ENCODE measurements around the gene OLFM1.
"Not testable (repeated sequence)": the region's sequence is repeated elsewhere in the genome, so short reads cannot be mapped to it uniquely, and the experiment has no call there.

The OLFM1 gene

DNA sequence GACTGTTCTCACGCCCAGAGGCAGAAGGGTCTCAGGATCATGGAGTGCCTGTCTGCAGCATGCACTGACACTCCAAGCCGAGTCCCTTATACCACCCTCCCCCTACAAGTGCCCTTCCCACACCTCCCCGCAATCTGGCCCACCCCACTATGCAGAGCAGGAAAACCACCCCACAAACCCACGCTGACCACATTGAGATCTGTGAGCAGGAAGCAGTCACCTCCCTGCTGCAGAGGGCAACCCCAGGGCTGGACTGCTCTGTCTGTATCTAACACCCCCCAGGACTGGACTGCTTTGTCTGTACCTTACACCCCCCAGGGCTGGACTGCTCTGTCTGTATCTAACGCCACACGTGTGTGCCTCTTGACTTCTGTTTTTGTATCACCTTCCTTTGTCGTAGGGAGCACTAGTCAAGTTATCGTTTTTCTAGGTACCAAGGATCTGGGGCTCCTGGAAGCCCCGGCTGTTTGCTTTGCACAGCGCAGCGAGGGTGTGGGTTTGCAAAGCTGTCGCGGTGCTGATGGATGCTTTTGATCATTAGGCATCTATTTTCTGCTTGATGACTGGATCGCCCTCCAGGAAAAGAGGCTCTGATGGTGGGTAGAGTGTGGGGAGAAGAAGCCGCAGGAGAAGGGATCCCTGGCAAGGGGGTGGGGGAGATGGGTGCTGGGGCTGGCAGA is 21.5 kb downstream of the OLFM1 start:
- no peak for DNase-seq

DNA sequence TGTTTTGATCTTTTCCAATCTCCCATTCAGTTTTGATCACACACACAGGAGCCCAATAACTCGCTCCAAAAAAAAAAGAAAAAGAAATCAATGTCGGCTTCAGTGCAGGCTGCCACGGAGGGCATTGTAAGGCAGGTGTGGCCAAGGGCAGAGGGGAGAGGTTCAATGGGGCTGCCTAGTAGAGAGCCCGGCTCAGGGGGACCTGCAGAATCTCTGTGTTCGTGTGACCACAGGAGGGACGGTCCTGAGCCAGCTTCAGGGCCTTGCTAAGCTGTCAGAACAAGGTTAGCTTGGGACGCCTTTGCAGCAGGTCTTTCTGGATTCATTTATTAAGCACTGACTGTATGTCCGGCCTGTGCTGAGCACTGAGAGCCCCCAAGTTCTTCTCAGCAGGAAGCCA is 22.2 kb downstream of the OLFM1 start:
- DNase-seq = no peak

DNA sequence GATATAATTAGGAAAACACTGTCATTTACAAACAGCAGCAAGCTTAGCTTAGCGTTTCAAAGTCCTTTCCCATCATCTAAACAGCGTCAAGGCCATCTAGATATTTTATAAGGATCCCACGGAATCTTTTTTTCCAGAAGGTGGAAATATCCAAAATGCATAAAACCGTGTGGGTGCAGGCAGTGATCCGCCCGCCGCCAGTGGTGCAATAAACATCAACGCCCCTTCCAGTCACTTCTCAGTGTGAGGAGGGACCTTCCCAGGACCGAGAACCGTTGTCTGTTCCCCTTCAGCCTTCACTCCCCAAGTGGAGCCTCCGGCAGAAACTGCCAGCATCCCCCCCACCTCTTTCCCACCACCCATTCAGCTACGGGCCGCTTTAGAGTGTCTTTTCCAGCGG is 22.9 kb downstream of the OLFM1 start:
- no peak for DNase-seq

DNA sequence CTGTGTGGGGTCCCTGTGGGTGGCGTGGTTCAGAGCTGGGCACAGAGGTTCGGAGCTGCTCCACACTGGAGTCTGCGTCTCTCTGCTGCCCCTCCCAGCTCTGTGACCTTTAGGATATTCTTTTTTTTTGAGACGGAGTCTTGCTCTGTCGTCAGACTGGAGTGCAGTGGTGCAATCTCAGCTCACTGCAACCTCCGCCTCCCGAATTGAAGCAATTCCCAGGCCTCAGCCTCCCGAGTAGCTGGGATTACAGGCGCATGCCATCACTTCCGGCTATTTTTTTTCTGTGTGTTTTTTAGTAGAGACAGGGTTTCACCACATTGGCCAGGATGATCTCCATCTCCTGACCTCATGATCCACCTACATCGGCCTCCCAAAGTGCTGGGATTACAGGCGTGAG is 24.1 kb downstream of the OLFM1 start:
- DNase-seq = not testable (repeated sequence)

DNA sequence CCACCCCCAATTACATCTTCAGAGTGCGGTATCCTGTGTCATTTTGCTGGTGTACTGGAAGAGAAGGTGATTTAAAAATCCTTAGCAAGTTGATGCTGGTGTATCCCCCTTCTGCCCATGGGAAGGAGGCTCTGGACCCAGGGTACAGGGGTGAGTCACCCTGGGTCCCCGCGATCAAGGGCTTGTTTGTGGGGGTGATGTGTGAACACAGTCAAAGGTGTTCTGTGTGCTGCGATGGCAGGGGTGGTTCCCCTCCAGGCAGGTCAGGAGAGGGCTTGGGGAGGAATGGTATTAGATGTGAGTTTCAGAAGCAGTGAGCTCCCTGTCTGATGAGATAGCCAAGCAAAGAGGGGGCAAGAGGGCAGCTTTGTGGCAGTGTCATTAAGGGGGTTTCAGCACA is 28.9 kb downstream of the OLFM1 start:
- no peak for DNase-seq

DNA sequence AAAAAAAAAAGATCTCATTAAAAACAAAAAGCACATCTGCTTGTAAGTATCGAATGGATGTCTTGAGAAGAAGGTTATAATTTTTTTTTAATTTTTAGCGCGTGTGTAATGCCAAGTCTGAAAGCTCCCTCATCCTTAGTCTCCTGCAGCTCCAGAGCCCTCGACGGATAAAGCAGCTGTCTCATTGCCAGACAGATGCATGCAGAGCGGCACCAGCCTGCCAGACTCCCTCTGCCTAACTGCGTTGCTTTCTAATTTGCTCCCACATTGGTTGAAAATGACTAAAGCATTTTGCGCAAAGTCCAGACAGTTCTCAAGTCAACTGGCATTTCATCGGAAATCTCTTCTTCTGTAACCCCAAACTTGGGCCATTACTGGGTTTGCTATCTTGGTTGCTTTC is 29.4 kb downstream of the OLFM1 start:
- DNase-seq = no peak

DNA sequence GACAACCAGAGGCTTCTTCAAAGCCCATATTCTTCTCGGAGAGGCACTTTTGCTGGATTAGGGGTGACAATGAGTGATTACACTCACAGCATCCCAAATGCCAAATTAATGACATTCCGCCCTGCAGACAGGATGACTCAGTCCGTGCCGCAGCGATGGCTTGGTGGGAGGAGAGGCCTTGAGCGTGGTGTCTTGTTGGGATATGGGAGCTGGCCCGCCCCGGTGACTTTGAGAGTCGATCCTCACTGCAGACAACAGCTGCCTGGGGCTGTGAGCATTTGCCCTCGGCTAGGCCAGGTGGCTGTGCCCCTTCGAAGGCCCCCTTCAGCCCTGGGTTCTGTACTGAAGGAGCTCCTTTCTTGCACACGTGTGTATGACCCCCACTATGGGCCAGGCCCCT is 29.8 kb downstream of the OLFM1 start:
- no peak for DNase-seq

DNA sequence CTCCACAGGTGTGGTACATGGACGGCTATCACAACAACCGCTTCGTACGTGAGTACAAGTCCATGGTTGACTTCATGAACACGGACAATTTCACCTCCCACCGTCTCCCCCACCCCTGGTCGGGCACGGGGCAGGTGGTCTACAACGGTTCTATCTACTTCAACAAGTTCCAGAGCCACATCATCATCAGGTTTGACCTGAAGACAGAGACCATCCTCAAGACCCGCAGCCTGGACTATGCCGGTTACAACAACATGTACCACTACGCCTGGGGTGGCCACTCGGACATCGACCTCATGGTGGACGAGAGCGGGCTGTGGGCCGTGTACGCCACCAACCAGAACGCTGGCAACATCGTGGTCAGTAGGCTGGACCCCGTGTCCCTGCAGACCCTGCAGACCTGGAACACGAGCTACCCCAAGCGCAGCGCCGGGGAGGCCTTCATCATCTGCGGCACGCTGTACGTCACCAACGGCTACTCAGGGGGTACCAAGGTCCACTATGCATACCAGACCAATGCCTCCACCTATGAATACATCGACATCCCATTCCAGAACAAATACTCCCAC is 32.1 kb downstream of the OLFM1 start:
- no peak for DNase-seq

DNA sequence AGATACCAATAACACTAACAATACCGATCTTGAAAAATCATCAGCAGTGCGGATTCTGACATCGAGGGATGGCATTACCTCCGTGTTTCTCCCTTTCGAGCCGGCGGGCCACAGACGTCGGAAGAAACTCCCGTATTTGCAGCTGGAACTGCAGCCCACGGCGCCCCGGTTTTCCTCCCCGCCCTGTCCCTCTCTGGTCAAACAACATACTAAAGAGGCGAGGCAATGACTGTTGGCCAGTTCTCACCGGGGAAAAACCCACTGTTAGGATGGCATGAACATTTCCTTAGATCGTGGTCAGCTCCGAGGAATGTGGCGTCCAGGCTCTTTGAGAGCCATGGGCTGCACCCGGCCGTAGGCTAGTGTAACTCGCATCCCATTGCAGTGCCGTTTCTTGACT is 32.8 kb downstream of the OLFM1 start:
- DNase-seq = no peak

DNA sequence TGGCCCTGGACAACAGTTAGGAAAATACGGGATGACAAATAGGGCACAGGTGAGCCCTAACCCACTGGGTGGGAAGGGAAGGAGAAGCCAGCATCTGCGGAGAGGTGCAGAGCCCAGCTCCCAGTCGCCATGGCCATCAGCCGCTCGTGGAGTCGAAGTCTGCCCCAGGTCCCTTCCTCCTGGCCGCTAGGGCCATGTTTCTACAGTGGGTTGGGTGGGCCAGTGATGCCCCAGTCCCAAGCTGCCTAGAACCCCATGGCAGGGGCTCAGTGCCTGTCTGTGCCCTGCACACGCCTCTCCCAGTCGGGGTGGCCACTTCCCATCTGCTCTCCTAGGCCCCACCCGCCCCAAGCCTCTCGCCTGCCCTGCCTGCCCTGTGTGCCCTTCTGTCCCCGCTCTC is 34.8 kb downstream of the OLFM1 start:
- DNase-seq = no peak

DNA sequence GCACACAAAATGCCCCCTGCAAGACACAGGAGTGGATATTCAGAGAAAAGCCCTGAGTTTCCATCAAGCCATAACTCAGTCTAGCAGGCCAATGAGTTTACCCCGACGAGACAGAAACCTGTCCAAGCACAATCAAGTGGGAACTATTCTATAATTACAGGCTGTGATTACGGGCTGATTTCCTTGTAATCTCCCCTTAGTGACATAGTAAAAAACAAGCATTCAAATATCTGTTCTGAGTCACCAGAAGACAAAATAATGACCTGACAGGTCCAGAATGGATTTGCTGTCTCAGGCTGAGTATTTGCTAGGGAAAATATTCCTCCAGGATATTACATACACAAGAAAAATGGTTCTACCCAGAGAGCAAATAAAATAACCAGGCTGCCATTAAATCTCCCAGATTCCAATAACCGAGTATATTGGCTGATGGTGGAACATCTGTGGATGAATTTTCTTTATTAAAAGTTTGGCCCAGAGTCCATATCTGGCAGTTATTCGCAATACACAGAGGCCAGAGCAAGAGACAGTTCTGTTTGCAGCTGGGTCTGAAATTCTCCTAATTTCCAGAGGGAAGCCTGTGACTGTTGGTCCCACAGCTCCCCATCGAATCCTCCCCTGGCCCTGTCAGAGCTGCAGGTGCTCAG is 35.8 kb downstream of the OLFM1 start:
- no peak for DNase-seq

DNA sequence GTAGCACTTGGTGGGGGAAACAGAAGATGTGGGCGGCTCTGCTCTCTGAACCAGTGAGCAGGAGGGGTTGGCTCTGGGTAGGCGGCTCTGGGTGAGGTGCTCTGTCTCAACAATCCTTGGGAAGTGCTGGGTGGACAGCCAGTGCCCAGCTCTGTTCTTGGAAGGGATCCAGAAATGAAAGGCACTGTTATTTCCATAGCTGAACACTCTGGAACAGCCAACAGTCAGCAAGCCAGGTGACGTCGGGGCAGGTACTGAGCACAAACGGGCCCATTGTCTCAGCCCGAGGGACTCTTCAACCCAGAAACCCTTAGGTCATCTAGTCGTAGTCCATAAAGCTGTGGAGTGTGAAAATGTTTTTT is 36.3 kb downstream of the OLFM1 start:
- DNase-seq = no peak

DNA sequence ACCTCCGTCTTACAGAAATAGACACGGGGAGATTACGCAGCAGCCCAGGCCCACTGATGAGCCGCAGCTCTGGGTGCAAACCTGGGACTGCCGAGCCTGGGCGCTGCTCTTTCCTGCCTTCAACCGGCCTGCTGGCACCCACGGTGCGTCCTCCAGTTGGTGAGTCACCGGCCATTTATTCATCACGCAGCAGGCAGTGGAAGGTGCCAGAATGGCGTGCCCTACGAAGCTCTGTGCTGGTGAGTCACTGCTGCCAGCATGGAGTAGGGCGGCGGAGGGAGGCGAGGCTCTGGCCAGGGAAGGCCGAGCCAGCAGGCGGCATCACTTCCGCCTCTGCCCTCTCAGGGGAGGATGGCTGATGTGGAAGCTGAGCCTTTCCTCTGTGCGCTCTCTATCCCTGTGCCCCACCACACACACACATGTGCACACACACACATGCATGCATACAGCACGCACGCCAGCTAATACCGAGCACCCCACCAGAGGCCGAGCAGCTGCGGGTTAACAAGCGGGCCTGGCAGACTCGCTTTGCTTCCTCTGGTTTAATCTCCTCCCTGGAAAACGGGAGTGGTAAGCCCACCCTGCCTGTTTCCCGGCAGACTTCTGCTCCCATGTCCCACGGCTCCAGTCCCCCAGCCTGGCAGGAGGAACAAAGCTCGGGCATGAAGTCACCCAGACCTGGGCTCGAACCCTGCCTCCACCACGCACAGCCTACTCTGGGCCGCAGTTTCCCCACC is 39.2 kb downstream of the OLFM1 start:
- no peak for DNase-seq

DNA sequence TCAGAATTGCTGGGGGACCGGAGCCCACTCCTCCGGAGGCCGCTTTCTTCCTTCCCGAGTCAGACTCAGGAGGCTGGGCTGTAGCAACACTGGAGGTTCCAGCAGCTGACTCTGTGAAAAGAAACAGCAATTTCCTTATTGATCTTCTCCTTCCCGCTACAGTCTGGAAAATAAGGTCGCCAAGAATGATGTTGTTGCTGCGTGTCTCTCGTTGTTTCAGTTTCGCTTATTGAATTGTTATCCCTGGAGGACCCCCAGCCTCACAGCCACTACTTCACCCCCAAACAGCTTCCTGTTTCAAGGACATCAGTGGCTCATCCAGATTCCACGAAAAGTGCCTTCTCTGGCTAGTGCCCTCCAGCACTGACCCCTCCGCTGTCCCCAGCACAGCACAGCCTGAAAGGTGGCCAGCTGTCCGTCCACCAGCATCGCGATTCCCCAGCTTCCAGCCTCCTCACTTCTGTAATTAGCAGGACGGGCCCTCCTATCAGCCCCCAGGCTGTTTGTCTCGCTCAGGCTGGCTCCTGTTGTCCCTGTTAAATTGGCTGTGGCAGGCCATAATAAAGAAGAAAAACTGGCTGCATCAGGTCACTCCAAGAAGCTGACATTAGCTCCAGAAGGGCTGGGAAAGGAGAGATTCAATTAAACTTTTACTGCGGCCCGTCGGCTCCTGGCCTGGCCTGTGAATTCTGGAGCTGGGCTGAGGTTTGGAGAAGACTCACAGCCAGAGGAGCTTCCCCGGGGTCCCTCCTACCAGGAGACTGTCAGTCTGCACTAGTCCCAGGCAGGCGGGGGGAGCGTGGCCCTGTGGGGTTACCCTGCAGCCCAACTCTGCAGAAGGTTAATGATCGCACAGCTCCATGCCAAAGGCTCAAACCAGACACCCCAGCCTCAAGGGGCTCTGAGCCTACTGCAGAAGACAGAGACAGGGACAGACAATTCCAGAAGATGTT is 40.5 kb downstream of the OLFM1 start:
- no peak for DNase-seq

DNA sequence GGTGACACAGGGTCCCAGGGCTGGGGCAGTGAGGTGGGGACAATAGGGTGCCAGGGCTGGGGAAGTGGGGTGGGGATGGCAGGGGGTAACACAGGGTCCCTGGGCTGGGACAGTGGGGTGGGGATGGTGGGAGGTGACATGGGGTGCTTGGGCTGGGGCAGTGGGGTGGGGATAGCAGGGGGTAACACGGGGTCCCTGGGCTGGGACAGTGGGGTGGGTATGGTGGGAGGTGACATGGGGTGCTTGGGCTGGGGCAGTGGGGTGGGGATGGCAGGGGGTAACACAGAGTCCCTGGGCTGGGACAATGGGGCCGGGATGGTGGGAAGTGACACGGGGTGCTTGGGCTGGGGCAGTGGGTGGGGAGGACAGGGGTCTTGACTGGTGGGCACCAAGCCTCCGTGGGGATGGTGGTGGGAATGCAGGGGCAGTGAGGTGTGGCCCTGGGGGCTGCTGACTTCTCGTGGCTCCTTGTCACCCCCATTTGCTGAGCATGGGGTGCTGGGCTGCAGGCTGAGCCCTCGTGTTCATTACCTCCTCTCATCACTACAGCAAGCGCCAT is 41.7 kb downstream of the OLFM1 start:
- no peak for DNase-seq

DNA sequence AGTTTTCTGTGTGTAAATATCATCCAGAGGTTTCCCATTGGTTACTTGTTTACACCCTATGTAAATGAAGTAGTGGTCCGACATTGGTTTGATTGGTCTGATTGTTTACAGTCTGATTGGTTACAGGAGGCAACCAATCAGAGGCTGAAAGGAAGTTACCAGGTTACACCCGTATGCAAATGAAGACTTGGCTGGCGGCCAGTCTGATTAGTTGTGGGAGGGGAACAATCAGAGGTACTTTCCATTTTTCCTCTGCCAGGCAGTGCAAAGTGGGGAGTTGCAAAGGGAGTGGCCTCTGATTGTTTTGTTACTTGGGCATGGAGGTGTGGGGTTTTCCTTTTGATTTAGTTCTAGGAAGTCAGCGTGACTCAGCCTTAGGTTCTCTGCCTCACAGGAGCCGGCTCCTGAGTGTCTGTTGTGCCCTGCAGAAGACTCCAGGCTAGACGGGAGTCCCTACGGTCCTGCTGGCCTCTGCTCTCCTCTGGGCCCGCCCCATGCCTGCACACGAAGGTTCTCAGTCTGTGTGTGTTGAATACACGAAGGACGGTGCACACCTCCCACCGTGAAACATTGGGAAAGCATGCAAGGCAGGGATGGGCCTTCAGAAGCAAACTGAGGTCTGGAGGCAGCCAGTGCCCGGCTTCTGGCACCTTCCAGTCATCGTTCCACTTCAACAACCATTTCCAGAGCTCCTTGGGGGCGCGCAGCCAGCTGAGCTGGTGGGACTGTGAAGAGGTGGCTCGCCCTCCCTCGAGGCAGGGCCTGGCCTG is 42.9 kb downstream of the OLFM1 start:
- no peak for DNase-seq

DNA sequence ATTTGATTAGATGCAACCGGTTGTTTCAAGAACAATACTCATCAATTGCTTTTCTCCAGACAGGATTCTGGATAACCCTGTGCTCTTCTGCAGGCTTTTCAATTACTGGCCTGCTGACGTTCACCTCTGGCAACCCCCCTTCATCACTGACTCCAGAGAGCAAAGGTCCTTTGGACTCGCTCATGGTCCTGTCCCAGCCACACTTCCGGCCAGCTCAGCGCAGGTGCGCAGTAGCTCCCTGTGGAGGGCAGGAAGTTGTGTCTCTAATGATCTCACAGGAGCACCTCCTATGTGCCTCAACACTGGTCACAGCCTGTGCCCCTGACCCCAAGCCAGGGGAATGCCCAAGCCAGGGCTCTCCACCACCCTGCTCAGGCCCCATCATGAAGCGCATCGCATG is 44.0 kb downstream of the OLFM1 start:
- DNase-seq = no peak

DNA sequence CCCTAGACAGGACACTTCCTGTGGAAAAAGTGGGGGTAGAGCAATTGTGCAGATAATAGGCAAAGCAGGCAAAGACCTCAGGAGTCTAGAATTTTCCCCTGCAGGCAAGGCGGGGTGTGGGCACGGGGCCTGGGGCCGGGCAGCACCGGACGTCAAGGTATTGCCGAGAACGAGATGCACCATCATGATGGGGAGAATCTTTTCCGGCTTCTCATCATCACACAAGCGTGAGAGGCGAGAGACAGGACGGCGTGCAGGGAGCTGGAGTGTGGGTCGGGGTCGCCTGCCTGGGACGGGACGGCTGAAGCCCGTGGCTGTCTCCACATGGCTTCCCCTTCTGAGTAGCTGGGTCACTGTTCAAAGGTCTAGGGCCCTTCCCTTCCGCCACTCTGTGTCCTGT is 44.5 kb downstream of the OLFM1 start:
- no peak for DNase-seq

DNA sequence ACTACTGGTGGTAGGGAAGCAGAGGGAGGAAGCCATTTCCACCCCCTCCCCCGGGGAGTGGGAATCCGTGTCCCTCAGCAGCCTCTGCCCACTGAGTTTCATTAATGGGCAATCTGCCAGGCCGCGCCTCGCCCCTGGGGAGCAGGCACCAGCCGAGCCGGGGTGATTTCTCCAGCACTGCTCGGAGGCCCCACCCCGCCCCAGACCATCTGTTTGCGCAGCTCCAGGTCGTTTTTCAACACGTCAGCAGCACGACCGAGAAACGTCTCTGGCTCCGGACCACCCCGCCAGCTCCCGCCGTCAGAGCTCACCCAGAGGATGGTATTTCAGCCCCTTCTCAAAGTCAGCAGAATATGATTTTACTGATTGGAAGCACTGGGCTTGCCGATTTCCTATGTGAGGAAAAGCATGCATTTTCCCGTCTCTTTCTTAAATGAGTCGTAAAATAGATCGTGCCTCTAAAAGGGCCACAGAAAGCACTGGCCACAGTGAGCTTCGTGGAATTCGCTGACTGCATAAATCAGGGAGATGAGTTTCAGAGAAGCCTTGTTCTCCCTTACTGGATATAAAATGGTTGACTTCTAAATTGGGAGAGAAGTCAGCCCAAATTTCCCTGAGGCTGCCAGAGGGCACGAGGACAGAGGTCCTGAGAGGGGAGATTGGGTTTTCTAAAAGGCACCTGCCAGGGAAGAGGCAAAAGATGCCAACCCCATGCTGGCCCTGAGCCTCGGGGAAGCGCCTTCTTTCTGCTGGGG is 47.0 kb downstream of the OLFM1 start:
- no peak for DNase-seq

DNA sequence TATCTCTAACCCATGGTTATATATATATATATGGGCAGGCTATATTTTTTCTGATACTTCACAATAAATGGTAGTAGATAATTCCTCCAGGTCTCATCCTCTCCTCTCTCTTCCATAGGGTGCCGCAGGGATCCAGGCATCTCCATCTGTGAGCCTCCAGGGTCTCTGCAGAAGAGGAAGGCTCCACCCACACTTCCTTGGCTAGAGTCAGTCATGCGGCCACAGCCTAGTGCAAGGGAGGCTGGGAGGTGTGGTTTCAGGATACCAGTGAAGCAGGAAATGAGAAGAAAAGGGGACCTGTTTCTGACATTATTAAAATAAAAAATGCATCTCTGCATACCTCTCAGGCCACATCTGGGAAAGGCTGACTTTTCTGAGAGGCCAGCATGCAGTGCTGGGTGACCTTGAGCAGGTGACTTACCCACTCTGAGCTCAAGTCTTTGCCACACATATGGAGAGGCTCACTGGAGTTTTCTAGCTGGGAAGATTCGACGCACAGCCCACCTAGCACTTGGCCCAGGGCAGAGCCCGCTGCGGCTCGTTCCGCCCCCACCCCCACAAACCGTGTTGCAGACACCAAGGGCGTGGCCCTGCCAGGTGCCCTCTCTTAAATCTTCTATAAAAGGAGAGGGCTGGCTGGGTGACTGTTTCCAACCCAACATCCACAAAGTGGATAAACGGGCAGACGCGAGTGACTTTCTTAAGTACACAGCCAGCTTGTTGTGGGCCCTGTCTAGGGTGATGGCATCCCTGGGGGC is 47.9 kb downstream of the OLFM1 start:
- no peak for DNase-seq

Data from NCI-H146 (cell line).